ENCODE data around the gene NPAS3.

The NPAS3 gene

DNA sequence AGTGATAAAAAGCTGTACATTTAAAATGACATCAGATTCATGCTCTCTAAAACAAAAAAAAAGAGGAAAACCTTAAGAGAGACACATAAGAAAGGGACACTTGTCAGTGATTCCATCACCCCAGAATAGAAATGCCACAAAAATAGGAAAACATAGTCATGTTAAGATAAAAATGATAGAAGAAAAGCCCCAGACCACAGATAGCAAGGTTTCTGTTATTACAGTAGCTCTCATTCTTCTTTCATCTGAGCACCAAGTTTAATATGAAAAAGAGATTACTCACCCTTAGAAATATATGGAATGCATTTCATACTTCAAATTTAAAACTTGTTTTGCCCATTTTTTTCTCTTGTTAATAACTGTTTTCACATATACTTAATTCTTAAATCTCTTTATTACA is 795.0 kb downstream of the NPAS3 start:
- TF ChIP-seq, protein P1, sequence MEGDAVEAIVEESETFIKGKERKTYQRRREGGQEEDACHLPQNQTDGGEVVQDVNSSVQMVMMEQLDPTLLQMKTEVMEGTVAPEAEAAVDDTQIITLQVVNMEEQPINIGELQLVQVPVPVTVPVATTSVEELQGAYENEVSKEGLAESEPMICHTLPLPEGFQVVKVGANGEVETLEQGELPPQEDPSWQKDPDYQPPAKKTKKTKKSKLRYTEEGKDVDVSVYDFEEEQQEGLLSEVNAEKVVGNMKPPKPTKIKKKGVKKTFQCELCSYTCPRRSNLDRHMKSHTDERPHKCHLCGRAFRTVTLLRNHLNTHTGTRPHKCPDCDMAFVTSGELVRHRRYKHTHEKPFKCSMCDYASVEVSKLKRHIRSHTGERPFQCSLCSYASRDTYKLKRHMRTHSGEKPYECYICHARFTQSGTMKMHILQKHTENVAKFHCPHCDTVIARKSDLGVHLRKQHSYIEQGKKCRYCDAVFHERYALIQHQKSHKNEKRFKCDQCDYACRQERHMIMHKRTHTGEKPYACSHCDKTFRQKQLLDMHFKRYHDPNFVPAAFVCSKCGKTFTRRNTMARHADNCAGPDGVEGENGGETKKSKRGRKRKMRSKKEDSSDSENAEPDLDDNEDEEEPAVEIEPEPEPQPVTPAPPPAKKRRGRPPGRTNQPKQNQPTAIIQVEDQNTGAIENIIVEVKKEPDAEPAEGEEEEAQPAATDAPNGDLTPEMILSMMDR (IDR thresholded peaks at IDR 0.05; ENCODE audit: control insufficient read depth, insufficient read depth, low read depth, low read length, missing control alignments) = no peak
- H3K4me3 ChIP-seq (ENCODE audit: control insufficient read depth, low read depth, low read length) = no peak overlapping the region
- DNase-seq (ENCODE audit: low read depth) = no peak

DNA sequence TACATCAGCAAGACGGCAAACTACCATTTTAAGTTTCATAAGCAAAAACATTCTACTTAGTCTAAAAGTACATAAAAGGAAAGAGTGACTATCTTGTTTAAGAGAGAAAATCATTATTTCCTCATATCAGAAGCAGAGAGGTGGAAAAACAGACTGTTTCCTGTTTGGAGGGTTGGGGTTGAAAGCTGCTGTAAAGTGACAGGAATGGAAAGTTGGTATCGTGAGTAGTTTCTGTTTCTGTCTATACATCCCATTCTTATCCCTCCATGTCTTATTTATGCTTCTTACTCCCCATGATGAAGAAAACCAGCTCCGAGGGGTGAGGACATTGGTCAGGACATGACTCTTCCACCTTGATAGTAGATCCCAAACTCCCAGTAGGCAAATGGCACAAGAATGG is 795.7 kb downstream of the NPAS3 start:
- TF ChIP-seq, protein P1 (IDR thresholded peaks at IDR 0.05; ENCODE audit: control insufficient read depth, insufficient read depth, low read depth, low read length, missing control alignments) = no peak

DNA sequence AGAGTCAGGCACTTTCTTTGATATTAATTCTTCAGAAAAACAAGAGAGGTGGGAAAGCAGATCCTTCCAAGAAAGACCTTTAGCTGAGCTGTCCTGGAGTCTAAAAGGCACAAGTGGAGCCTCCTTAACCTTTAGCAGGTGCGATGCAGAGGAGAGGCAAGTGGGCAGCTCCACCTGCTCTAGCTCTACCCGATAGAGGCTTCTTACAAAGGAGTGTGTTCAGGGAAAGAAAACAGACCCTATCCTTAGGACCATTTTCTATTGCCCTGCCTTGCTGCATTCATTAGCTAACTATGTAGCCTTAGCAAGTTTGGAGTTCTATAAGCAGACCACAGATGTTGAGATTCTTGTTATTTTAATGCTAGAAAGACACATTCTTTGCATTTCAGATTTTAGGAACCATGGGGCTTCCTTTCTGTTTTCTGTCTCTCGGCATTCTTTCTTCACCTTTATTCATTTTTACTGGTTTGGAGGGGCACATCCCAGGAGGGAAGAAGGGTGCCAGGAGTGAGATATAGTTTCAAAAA is 797.7 kb downstream of the NPAS3 start:
- TF ChIP-seq, protein P1 (IDR thresholded peaks at IDR 0.05; ENCODE audit: control insufficient read depth, insufficient read depth, low read depth, low read length, missing control alignments) = no peak
- DNase-seq (ENCODE audit: low read depth) = no peak
- no peak overlapping the region for H3K4me3 ChIP-seq (ENCODE audit: control insufficient read depth, low read depth, low read length)

More for the DNA sequence above, 795.7 kb downstream of the NPAS3 start:
- no peak for DNase-seq (ENCODE audit: low read depth)
- no peak overlapping the region for H3K4me3 ChIP-seq (ENCODE audit: control insufficient read depth, low read depth, low read length)

DNA sequence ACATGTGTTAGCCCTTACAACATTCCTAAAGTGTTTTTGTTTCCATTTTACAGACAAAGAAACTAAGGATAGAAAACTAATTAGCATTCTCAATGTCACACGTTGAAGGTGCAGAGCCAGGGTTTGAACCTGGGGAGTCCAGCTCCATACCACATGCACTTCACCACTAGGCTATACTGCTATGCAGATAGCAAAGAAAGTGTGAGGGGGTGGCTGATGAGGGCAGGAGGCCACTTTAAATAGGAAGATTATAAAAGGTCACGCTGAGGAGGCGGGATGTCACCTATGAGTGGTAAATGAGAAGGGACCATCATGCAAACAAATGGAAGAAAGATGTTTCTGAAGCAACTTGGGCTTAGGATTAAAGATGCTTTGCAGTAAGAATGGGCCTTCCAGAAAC is 798.3 kb downstream of the NPAS3 start:
- DNase-seq (ENCODE audit: low read depth) = no peak
- TF ChIP-seq, protein P1 (IDR thresholded peaks at IDR 0.05; ENCODE audit: control insufficient read depth, insufficient read depth, low read depth, low read length, missing control alignments) = no peak
- no peak overlapping the region for H3K4me3 ChIP-seq (ENCODE audit: control insufficient read depth, low read depth, low read length)

DNA sequence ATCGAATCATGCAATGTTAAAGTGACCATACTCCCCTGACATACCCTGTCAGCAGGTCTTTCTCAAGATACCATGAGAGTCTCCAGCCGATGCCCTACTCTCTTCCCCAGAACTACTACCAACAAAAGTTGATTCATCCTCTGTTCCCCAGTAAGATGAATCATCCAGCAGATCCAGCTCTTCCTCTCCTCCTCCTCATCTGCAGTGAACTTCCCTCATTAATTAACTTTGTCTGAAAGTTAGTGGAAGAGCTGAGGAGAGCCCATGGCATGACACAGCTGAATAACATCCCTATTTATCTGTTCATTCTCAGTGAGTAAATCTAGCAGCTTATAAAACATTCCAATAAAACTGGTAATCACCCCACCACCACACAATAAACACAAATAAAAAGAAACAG is 798.8 kb downstream of the NPAS3 start:
- H3K4me3 ChIP-seq (ENCODE audit: control insufficient read depth, low read depth, low read length) = no peak overlapping the region
- TF ChIP-seq, protein P1 (IDR thresholded peaks at IDR 0.05; ENCODE audit: control insufficient read depth, insufficient read depth, low read depth, low read length, missing control alignments) = no peak
- DNase-seq (ENCODE audit: low read depth) = peak; percentile 89

DNA sequence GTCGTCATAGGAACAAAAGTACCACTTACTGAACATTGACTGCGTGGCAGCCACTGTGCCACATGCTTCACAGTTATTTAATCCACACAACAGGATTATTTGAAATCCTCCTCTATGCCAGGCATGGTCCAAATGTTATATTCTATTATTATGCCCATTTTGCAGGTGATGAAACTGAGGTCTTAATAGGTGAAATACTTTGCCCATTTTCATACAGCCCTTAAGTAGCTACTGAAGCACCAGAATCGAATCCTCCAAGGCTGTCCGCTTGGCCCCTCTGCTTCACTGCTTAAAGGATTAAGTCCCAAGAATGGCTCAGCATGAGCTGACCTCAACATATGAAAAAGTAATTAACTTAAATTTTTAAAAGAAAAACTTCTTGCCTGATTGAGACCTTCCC is 799.4 kb downstream of the NPAS3 start:
- TF ChIP-seq, protein P1 (IDR thresholded peaks at IDR 0.05; ENCODE audit: control insufficient read depth, insufficient read depth, low read depth, low read length, missing control alignments) = no peak
- no peak overlapping the region for H3K4me3 ChIP-seq (ENCODE audit: control insufficient read depth, low read depth, low read length)
- DNase-seq (ENCODE audit: low read depth) = no peak

DNA sequence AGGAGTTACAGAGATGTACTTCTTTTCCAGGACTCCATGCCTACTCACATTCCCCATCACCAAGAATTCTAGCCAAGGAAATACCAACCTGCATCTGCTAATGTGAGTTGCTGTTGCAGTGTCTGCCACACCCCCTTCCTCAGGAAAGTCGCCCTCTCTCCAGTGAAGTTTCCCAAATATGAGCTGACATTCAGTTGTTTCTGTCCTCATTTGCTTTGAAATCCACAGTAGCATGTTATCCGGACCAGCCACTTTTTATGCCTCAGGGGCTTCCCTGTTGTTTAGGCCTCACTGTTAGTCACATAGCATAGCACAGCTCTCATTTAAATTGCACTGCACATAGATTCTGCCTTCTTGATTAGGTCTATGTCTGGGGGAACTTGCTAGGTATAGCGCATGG is 799.8 kb downstream of the NPAS3 start:
- no peak overlapping the region for H3K4me3 ChIP-seq (ENCODE audit: control insufficient read depth, low read depth, low read length)
- no peak for DNase-seq (ENCODE audit: low read depth)
- TF ChIP-seq, protein P1 (IDR thresholded peaks at IDR 0.05; ENCODE audit: control insufficient read depth, insufficient read depth, low read depth, low read length, missing control alignments) = no peak

Data from AG09309 (cell line).